ENCODE results near the gene PALD1. TPM values are rescaled to one million over a fixed set of nuclear protein-coding genes. Genes with fewer than 3 reads are reported as not detected.

Gene PALD1
- total RNA-seq, 1 experiment from 2014 or later: 33.1 TPM

- Histone ChIP-seq H3K9ac (ENCODE audit: low read length) (no peak overlapping the region), H3K4me1 (ENCODE audit: control insufficient read depth in 1 of 2, insufficient read depth in 2 of 2, low read length in 2 of 2) (peaks cover 0 to 8% of the 10 kb centered on the region in 2 experiments; a peak in 1 of 4 replicates), H3K79me2 (ENCODE audit: insufficient read depth, low read length) (peaks cover 96% of the 10 kb centered on the region), H3K27ac (ENCODE audit: low read depth, low read length) (no peak overlapping the region), H3K27me3 (ENCODE audit: insufficient read depth, low read length) (no peaks in the 10 kb centered on the region), H2AFZ (ENCODE audit: low read depth, low read length, poor library complexity, severe bottlenecking) (no peak overlapping the region), H3K4me2 (ENCODE audit: low read length) (no peak overlapping the region), H4K20me1 (ENCODE audit: insufficient read depth) (peaks cover 9% of the 10 kb centered on the region; the same call in 1 of the 2 replicates), H3K4me3 (replicated peaks in 1 of 2; ENCODE audit: low read depth in 1 of 2, low read length in 2 of 2) (no peak overlapping the region), H3K9me2 (ENCODE audit: insufficient read depth) (no peaks in the 10 kb centered on the region), H3K9me3 (ENCODE audit: control insufficient read depth in 1 of 2, insufficient read depth in 1 of 2, low read depth in 1 of 2, low read length in 2 of 2) (no peaks in the 10 kb centered on the region), H3K36me3 (ENCODE audit: control insufficient read depth in 1 of 2, insufficient read depth in 2 of 2, low read length in 2 of 2) (no peaks in the 10 kb centered on the region; a peak in 1 of 4 replicates)
- no TSS peak for BruUV-seq (replicated peaks)
- TF ChIP-seq ELF1 (IDR thresholded peaks at IDR 0.05; ENCODE audit: borderline replicate concordance, low read depth) (no peak), POLR2A (IDR thresholded peaks at IDR 0.05; ENCODE audit: borderline replicate concordance, extremely low read depth, insufficient read depth, insufficient read length) (no peak), RAD21 (IDR thresholded peaks at IDR 0.05; ENCODE audit: low read depth) (no peak), CBX3 (IDR thresholded peaks at IDR 0.05; ENCODE audit: low read depth) (no peak), JUND (IDR thresholded peaks at IDR 0.05) (no peak), YY1 (IDR thresholded peaks at IDR 0.05; ENCODE audit: extremely low read depth, insufficient replicate concordance, low read depth, low read length) (no peak), SP1 (IDR thresholded peaks at IDR 0.05; ENCODE audit: low read depth) (no peak), EZH2phosphoT487 (IDR thresholded peaks at IDR 0.05; ENCODE audit: borderline replicate concordance) (no peak)
- ChIA-PET CTCF (interaction anchor here (0.6 kb wide), 1 partner anchor 384 kb away, joined by 3 read pairs; no protein-coding TSS in a partner anchor), POLR2A (no interaction called here), RAD21 (ENCODE audit: low non-redundant PET in 1 of 2, low total read pairs in 2 of 2, uncharacterized antibody in 2 of 2, unreplicated experiment in 2 of 2) (no interaction called here)
- no peak for DNase-seq (ENCODE audit: low read depth, low spot score)
- intact Hi-C loops (cut with micrococcal nuclease): no loop called here
- ATAC-seq: no peak
Measured at GRCh38 chr10:70493660-70494234, 15.2 kb downstream of the PALD1 start.

DNA sequence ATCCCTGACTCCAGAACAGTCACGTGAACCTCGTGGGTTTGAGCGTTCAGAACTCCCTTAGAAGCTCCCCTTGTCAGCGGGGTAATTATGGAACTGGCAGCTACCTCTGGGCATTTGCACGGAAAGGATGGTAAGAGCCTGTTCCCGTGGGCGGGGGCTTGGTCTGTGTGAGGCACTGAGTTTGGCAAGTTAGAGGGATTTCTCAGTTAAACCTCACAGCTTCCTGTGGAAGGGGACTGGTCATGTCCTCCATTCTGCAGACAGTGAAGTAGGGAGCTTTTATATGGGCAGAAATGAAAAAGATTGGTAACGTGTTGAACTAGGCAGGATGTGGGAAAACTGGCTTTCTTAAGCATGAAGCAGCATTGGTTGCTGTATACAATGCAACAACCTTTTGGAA lies 16.0 kb downstream of the PALD1 start:
- H3K4me3 ChIP-seq (replicated peaks in 1 of 2; ENCODE audit: low read depth in 1 of 2, low read length in 2 of 2): no peak overlapping the region
- peaks cover 9% of the 10 kb centered on the region; the same call in 1 of the 2 replicates for H4K20me1 ChIP-seq (ENCODE audit: insufficient read depth)
- ChIA-PET POLR2A (no interaction called here), RAD21 (ENCODE audit: low non-redundant PET in 1 of 2, low total read pairs in 2 of 2, uncharacterized antibody in 2 of 2, unreplicated experiment in 2 of 2) (no interaction called here), CTCF (no interaction called here)
- no peaks in the 10 kb centered on the region for H3K9me3 ChIP-seq (ENCODE audit: control insufficient read depth in 1 of 2, insufficient read depth in 1 of 2, low read depth in 1 of 2, low read length in 2 of 2)
- no peak overlapping the region for H3K4me2 ChIP-seq (ENCODE audit: low read length)
- H3K4me1 ChIP-seq (ENCODE audit: control insufficient read depth in 1 of 2, insufficient read depth in 2 of 2, low read length in 2 of 2): peaks cover 0 to 8% of the 10 kb centered on the region in 2 experiments; a peak in 1 of 4 replicates
- ATAC-seq (no peak), DNase-seq (ENCODE audit: low read depth, low spot score) (no peak)
- H3K36me3 ChIP-seq (ENCODE audit: control insufficient read depth in 1 of 2, insufficient read depth in 2 of 2, low read length in 2 of 2): no peaks in the 10 kb centered on the region; a peak in 1 of 4 replicates
- H3K9me2 ChIP-seq (ENCODE audit: insufficient read depth): no peaks in the 10 kb centered on the region
- H2AFZ ChIP-seq (ENCODE audit: low read depth, low read length, poor library complexity, severe bottlenecking): no peak overlapping the region
- H3K79me2 ChIP-seq (ENCODE audit: insufficient read depth, low read length): peaks cover 96% of the 10 kb centered on the region
- no peak overlapping the region for H3K27ac ChIP-seq (ENCODE audit: low read depth, low read length)
- no TSS peak for BruUV-seq (replicated peaks)
- H3K9ac ChIP-seq (ENCODE audit: low read length): no peak overlapping the region
- no peaks in the 10 kb centered on the region for H3K27me3 ChIP-seq (ENCODE audit: insufficient read depth, low read length)
- intact Hi-C loops (cut with micrococcal nuclease): no loop called here
- TF ChIP-seq SIN3A (IDR thresholded peaks at IDR 0.05; ENCODE audit: low read depth) (no peak), EZH2phosphoT487 (IDR thresholded peaks at IDR 0.05; ENCODE audit: borderline replicate concordance) (no peak), ATF3 (IDR thresholded peaks at IDR 0.05) (no peak), EZH2 (IDR thresholded peaks at IDR 0.05) (no peak), SRF (IDR thresholded peaks at IDR 0.05; ENCODE audit: low read depth) (no peak), RAD21 (IDR thresholded peaks at IDR 0.05; ENCODE audit: low read depth) (no peak), ZBTB33 (IDR thresholded peaks at IDR 0.05; ENCODE audit: extremely low read depth, insufficient replicate concordance, low read length) (no peak), ZFX (IDR thresholded peaks at IDR 0.05) (no peak), YY1 (IDR thresholded peaks at IDR 0.05; ENCODE audit: extremely low read depth, insufficient replicate concordance, low read depth, low read length) (no peak), EGR1 (IDR thresholded peaks at IDR 0.05; ENCODE audit: low read depth) (no peak), POLR2A (IDR thresholded peaks at IDR 0.05; ENCODE audit: borderline replicate concordance, extremely low read depth, insufficient read depth, insufficient read length) (no peak), POLR2AphosphoS5 (IDR thresholded peaks at IDR 0.05; ENCODE audit: low read depth, low read length) (no peak), CTCF (IDR thresholded peaks at IDR 0.05 in 2 of 3, conservative IDR thresholded peaks at IDR 0.05 in 1 of 3; ENCODE audit: borderline replicate concordance in 1 of 3, insufficient read depth in 1 of 3, low read depth in 2 of 3, low read length in 2 of 3) (no peak), FOSL1 (IDR thresholded peaks at IDR 0.05; ENCODE audit: low read depth) (no peak)

Measured in HCT116 (cell line).